GM06990 (cell line): ENCODE measurements around the gene FGR.

Experiments
- DNase-seq: peaks from one replicate; pipeline ENCODE4 v3.0.0-alpha.2; 2011; ENCODE audit not compliant: insufficient read length; ENCODE audit errors: extremely low read depth
- H3K27me3 ChIP-seq: replicated peaks from 2 replicates; pipeline ENCODE4 v1.6.0; 2011; ENCODE audit warnings: low read length; ENCODE audit not compliant: control insufficient read depth, insufficient read depth
- H3K36me3 ChIP-seq: 2 replicates; pipeline ENCODE4 v1.5.1; 2011; ENCODE audit warnings: low read length; ENCODE audit not compliant: control insufficient read depth, insufficient read depth
- H3K4me3 ChIP-seq: replicated peaks from 2 replicates; pipeline ENCODE4 v1.5.1; 2011; ENCODE audit warnings: low read depth, mild to moderate bottlenecking, control low read depth, low read length
- CTCF ChIP-seq: IDR thresholded peaks from 2 replicates; pipeline ENCODE4 v1.5.1; 2011; ENCODE audit warnings: low read length, control low read depth, mild to moderate bottlenecking, inconsistent platforms; ENCODE audit not compliant: insufficient read depth, poor library complexity, severe bottlenecking

FGR gene

DNA sequence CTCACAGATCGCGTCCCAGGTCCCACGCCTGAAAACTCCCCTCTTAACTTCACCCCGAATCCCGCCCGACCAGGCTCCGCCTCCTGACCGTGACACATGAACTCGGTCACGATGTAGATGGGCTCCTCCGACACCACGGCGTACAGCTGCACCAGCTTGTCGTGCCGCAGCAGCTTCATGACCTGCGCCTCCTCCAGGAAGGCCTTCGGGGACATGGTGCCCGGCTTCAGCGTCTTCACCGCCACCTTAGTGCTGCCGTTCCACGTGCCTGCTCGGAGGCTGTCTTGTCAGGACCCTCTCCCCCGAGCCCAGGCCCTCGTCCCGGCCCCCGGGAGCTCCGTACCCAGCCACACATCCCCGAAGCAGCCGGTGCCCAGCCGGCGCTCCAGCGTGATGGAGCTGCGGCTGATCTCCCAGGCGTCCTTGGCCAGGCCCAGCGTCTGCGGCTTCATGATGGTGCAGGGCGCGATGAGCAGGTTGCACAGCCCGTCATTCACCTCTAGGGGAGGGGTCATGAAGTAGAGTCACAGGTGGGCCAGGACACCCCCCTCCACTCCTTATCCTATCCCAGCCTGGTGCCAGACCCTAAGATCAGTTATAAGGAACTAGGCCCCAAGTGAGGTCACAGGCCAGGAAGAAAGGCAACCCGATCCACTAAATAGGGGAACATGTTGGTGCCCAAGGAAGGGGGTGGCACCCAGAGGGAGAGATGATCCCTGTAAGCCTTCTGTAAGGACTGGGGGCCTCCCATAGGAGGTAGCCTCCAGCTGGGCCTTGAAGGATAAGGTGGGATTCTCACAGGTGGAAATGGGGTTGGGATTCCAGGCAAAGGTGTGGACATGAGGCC lies 19.4 kb downstream of the FGR start:
- Histone ChIP-seq H3K36me3 (peaks cover 52% of the 10 kb centered on the region), H3K4me3 (no peak overlapping the region), H3K27me3 (no peaks in the 10 kb centered on the region)
- no peak for TF ChIP-seq CTCF
- no peak for DNase-seq

GRCh38 chr1:27614625-27615344 lies 20.2 kb downstream of the FGR start:
- DNase-seq, result no peak
- no peak for TF ChIP-seq CTCF
- Histone ChIP-seq H3K36me3 (peaks cover 52% of the 10 kb centered on the region), H3K27me3 (no peaks in the 10 kb centered on the region), H3K4me3 (no peak overlapping the region)

DNA sequence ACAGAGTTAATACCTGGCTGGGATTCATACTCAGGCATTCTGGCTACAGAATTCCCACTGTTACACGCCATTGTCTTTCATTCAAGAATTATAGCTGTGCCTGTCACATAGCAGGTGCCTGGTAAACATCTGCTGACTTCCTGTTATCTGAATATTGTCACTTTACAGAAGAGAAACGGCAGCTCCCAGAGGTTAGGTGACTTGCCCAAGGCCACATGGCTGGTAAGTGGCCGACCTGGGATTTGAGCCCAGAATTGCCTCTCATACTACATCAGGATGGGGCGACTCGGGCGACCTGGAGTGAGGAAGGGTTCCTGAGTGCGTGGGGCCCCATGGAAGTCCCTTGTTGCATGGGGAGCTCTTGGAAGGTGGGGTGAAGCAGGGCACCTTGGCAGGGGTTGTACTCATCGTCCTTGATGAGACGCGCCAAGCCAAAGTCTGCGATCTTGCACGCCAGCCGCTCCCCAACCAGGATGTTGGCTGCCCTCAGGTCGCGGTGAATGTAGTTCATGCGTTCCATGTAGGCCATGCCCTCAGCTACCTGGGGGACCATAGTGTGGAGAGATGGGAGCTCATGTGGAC lies 20.9 kb downstream of the FGR start:
- TF ChIP-seq CTCF, result no peak
- no peak for DNase-seq
- Histone ChIP-seq H3K4me3 (no peak overlapping the region), H3K27me3 (no peaks in the 10 kb centered on the region), H3K36me3 (peaks cover 50% of the 10 kb centered on the region)

GRCh38 chr1:27612718-27613117 lies 22.3 kb downstream of the FGR start:
- TF ChIP-seq CTCF, result no peak

GRCh38 chr1:27611450-27611849 lies 23.5 kb downstream of the FGR start:
- no peaks in the 10 kb centered on the region for H3K27me3 ChIP-seq
- H3K36me3 ChIP-seq, result peaks cover 37% of the 10 kb centered on the region
- DNase-seq, result no peak
- H3K4me3 ChIP-seq, result no peak overlapping the region
- TF ChIP-seq CTCF, result no peak

More at GRCh38 chr1:27612718-27613117, 22.3 kb downstream of the FGR start:
- DNase-seq, result no peak
- peaks cover 46% of the 10 kb centered on the region for H3K36me3 ChIP-seq
- no peak overlapping the region for H3K4me3 ChIP-seq
- H3K27me3 ChIP-seq, result no peaks in the 10 kb centered on the region
